Hematopoietic multipotent progenitor cell treated with erythropoietin and hydrocortisone succinate and interleukin-3 and kit ligand, for 4 days (in vitro differentiated cells): ENCODE data around the gene SFSWAP.
"Not testable (repeated sequence)": the region's sequence is repeated elsewhere in the genome, so short reads cannot be mapped to it uniquely, and the experiment has no call there.

Experiments
- DNase-seq: peaks from one replicate; pipeline ENCODE4 v3.0.0-alpha.2; 2015

SFSWAP gene

DNA sequence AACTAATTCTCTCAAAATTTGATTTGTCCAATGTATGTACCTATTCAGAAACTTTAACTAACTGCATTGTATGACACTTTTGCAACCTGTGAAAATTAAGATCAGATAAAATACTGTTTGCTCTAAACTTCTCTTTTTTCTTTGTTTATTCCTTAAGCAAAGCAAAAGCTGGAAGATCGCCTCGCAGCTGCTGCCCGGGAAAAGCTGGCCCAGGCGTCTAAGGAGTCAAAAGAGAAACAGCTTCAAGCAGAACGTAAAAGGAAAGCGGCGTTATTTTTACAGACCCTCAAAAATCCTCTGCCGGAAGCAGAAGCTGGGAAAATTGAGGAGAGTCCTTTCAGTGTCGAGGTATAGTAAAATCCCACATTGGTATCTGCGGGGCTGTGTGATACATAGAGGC lies 55.1 kb downstream of the SFSWAP start:
- no peak for DNase-seq

DNA sequence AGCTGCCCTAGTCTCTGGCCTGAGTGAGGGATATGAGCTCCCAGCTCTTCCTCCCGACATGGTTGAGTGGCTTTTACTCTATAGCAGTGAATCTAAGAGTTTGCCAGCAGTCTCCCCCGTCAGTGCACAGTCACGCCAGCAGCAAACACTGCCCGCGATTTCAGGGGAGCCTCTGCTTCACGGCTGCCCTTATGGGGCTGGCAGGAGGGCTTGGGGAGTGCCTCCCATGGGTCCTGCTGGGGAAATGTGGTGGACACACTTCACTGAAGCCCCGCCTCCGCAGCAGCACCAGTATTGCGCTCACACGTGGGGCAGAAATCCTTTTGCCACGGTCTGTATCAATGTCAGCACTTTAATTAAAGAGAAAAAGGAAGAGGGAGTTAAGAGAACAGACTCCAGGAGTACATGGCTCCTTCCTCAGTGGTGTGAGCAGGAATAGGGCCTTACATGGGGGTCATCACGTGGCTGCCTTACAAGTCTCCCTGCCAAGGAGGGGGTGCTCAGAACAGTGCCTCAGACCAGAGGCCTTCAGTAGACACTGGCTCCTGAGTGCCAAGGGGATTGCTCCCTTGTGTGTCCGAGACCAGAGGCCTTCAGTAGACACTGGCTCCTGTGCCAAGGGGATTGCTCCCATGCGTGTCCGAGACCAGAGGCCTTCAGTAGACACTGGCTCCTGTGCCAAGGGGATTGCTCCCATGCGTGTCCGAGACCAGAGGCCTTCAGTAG lies 55.7 kb downstream of the SFSWAP start:
- DNase-seq: no peak

DNA sequence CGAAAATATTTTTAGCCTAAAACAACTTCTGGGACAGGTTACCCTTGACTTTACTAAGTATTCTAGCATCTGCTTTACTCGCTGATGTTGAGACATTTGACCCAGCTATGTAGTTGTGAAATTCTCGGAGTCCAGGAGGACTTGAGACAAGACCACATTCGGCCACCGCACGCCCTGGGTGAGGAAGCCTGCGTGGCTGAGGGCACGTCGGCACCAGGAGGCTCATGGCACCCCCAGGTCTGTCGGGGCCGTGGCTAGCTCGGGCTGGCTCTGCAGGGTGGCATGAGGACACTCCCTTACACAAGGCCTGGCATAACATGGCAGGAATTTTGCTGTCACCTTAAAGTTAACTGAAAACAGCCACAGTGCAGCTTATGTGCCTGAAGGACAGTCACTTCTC lies 59.2 kb downstream of the SFSWAP start:
- no peak for DNase-seq

DNA sequence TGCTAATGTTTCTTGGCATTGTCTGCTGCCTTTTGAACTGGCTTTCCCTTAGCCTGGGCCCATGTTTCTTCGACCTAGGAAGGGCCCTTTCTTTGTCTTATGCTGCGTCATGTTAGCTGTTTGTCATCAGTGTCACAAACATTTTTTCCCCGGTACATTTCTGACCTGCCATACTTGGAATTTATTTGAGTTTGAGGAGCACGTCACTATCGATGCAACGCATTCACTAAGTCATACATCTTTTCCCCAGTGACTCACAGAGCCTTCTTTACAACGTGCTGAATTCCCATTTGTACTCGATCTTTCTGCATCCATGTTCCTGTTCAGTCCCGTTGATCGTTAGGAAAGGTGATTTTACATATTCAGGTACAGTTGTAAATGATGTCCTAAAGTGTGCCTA lies 61.1 kb downstream of the SFSWAP start:
- no peak for DNase-seq

DNA sequence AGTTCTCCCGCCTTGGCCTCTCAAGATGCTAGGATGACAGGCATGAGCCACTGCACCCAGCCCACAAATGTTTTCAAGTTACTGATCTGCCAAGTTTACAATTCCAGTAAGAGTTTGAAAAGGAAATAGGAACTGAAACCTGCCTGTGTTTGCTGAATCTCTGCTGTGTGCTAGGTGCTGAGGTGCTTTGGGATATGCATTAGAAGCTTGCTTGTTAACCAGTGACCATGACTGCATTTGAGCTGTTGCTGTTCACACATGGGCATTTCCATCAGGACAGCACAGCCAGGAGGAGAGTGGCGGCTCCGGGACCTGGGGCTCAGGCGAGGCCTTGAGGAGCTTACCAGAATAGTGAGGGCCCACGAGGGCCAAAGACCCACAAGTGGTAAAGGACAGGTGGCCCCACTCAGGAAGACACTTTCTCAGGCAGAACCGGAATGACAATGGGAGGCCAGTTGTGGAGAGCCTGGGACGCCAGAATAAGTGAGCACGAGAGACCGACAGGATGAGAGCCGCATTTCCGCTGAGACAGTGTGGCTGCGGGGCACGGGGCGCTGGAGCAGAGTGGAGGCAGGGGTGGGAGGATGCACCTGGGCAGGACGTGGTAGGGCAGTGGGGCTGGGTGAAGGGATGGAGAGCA lies 62.8 kb downstream of the SFSWAP start:
- DNase-seq: no peak

DNA sequence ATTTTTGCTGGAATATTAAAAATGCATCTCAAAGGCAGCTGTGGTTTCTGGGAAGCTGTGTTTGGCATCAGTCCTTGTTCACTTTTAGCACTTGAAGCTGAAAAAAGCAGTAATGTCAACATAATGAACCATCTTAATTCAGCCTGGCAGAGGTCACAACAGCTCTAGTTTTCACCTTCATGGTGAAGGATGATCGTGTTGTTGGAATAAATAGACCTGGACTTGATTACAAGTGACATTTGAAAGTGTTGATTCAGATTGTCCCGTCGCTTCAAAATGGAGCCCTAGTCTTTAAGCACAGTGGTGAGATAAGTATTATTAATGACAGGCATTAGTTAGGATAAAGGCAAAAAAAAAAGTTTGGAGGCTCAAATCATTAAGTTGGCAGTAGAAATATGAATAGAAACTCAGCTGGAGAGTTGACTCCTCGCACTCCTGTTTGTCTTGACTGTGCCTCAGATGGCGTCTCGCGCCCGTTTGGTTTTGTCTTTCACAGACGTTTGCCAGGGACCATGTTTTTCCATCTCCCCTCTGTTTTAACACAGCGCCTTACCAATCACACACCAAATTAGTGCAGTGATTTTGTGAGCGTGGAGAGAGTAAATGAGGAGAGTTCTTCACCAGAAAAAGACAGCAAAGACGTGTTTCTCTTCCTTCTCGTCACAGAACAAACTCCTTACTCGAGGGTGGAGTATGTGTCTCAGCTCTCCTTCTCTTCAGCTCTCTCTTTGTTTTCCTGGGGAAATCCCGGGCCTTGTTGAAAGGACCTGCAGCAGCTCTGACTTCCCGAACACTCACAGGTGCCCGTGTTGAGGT lies 63.9 kb downstream of the SFSWAP start:
- DNase-seq: no peak

DNA sequence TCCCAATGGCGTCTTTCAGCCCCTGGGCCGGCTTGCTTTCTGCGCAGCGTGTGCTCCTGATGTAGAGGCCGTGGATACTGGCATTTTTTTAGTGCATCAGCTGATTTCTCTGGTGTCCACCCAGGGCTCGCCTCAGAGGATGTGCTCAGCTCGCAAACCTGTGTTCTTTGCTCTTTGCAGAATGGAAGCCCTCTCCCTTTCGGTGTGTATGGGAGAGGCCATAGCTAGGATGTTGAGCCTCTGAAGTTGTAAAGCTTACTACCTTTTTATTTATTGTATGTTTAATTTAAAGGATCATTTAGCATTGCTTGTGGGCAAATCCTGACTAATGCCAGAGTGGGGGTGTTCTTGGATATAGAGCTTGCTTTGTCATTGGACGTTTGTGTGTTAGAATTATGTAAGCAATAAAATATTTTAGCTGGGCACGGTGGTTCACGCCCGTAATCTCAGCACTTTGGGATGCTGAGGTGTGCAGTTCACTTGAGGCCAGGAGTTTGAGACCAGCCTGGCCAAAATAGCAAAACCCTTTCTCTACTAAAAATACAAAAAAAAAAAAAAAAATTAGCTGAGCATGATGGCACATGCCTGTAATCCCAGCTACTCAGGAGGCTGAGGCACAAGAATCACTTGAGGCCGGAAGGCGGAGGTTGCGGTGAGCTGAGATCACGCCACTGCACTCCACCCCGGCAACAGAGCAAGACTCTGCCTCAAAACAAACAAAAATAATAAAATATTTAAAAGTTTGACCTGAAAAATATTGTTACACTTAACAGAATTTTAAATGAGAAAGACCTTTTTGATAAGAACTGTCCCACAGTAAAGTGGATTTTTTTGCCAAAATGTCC lies 64.7 kb downstream of the SFSWAP start:
- DNase-seq: no peak

DNA sequence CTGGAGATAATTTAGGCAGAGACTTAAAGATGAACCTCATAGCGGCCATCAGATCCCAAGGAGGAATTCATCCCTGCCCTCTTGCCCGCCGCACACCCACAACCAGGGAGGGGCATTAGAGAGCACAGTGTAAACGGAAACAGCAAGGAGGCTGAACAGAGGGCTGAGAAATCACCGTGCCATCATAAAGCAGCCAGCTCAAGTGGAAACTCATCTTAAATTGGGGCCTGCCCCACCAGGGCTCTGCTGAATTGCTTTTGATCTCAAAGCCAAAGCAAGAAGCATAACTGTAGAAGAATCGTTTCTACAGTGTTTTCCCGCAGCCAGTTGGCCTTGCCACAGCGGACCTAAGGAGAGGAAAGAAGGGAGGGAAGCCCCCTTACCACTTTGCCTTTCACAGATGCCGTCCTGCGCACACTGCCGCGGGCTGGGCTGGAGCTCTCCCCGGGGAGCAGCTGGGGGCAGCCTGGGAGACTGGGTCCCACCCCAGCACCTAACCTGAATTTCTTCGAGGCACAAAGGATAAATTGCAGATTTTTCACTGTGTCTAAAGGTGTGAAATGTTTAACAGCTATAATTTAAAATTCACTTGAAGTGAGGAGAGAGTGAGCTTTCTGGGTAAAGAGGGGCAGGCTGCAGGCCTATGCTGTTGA lies 65.5 kb downstream of the SFSWAP start:
- no peak for DNase-seq

DNA sequence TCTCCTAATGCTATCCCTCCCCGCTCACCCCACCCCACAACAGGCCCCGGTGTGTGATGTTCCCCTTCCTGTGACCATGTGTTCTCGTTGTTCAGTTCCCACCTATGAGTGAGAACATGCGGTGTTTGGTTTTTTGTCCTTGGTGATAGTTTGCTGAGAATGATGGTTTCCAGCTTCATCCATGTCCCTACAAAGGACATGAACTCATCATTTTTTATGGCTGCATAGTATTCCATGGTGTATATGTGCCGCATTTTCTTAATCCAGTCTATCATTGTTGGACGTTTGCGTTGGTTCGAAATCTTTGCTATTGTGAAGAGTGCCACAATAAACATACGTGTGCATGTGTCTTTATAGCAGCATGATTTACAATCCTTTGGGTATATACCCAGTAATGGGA lies 66.4 kb downstream of the SFSWAP start:
- DNase-seq: not testable (repeated sequence)

DNA sequence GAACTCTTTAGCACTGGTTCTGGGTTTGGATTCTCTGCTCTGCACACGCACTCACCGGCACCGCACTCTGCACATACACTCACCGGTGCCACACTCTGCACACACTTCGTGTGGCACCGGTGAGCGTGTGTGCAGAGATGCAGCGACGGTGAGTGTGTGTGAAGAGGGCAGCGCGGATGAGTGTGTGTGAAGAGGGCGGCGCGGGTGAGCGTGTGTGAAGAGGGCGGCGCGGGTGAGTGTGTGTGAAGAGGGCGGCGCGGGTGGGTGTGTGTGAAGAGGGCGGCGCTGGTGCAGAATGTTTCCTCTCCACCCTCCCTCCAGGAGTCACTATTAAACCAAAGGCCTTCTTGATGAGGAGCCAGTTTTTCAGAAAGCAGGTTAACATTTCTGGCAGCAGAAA lies 68.1 kb downstream of the SFSWAP start:
- DNase-seq: no peak

DNA sequence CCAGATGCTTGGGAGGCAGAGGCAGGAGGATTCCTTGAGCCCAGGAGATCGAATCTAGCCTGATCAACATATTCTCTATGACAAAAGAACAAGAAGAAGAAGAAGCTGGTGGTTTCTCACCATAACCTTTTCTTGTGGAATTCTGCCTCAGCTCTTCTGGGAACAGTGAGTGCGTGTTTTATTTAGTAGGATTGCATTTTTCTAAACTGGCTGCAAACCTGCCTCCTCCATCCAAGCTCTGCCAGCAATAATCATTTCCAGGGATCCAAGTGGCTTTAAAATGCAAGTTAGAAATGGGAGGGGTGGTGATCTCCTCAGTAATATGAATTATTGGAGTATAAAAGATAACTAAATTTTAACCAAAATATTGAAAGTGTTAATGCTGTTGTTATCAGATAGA lies 71.2 kb downstream of the SFSWAP start:
- DNase-seq: no peak

DNA sequence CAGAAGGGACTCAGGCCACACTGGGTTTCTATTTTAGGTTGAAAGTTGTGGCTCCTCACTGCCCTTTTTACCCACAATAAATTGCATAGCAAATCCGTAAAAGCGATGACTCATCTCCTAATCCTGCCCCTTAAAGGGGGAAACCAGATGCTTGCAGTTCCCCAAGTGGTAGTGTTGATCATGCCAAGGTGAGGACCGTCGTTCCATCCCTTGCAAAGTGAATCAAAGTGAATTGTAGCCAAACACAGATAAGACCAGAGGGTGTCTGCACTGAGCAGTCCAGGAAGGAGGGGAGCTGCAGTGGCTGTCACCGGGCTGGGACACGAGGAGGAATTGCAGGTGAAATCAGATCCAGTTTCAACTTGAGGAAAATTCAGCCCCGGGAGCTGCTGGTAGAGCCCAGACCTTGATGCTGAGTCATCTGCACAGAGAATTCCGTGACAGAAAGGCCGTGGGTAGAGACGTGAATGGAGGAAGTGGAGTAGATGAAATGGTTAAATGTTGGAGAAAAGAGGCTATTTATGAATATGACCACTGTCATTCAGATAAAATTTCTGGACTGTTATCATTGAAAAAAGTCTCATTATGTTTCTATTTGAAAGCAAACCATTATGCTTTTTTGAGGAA lies 73.1 kb downstream of the SFSWAP start:
- DNase-seq: peak; percentile 77

DNA sequence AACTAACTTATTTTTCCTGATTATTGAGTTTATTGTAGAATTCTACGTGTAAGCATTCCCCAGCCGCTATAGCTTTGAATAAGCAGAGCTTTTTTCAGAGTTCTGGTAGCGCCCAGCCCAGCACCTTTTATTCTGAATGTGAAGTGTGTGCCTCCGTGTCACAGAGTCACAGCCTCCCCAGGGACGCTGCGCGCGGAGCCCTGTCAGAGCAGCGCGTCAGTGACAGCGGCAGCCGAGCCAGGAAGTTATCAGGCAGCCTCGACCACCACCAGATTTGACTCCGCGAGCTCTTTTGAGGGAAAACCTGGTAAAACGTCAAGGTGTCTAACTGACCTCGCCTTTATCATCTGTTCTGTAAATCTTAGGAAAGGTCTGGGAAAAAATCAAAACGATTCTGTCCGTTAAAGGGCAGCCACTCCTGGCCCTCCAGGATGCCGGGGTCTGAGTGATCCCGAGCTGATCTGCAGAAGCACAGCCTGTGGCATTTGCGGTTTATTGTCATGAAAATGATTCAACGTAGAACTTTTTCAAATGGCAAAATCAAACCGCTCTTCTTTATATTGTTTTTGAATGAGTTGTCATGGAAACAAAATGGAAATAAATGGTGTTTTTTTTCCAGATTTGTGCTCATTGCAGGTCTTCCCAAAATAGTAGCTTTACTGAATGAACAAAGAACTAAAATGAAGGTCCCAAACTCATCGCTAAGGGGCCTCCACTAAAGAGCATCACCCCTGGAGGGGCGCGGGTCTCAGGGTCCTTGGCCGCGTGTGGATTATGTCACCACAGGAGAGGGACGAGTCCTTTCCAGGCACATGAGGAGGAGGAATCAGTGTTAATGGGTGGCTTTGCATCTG lies 74.2 kb downstream of the SFSWAP start:
- DNase-seq: no peak

DNA sequence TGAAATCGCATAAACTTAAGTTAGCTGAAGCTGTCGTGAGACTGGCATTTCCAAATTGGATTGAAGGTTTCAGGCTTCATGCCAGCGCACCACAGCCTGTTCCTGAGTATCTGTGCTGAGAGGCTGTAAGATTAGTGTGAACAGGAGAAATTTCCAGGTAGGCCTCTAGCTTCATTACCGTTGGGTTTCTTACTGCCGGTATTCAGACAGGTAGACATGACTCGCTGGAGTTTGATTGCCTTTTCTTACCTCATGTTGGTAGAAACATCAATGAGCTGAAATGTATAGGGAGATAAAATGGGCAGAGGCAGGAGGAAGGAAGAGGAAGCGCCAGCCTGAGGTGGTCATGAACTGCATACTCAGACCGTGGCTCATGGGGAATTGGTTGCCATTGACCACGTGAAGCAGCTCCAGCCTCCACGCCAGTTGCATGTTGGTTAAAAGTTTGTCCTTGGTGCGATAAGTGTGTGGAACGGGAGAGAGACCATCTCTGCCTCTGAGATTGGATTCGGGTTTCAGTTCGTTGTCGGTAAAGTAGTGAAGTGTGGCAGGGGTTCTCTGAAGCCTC lies 75.0 kb downstream of the SFSWAP start:
- DNase-seq: no peak

DNA sequence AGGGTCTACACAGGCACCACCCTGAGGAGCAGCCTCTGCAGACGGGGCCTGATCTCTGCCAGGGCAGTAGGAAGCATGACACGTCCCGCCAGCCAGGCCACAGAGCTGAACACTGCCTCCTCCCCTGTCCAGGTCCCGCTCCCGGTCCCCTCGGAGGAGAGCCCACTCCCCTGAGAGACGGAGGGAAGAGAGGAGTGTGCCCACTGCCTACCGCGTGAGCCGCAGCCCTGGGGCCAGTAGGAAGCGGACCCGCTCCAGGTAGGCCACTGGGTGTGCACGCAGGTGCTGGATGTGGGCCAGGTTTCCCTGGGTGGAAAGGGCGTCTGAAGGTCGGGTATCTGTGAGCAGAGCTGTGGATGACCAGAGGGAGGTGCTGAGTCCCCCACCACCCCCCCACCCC lies 75.4 kb downstream of the SFSWAP start:
- no peak for DNase-seq

DNA sequence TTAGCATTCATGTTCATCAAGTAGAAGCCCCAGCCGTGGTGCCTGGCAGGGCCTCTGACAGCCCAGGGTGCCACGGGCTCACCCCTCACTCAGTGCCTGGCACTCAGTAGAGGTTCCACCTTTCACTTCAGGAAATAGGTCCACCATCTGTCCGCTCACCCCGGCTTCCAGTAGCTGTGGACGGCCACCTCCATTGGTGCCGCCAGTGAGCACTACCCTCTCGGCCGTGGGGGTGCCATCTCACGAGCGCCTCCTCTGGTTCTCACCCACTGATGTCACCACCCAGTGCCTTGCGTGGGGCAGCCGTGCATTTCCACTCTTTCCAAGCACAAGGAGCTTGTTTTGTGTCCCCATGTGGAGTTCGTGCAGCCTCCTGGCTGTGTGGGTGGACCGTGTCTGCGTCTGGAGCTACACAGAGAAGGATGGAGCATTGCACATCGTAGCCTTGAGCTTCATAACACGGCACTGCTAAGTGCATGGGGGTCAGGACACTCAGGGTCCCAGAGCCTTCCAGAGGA lies 76.3 kb downstream of the SFSWAP start:
- no peak for DNase-seq

DNA sequence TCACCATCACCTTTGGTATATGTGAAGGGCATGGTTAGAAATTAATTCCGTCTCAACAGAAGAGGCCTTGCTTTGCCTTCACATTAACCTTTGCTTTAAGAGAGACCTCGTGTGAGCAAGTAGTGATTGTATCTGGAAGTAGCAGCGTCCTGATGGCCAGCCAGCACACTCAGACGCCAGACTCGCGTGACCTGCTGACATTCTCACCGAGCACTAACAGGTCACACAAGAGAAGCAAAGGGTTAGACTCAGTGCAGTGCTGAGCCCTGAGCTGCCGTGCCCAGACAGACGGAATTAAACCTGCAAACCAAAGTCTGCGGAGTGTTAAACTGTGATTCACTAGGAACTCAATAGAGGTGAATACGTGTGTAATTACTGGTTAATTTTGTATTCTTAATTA lies 77.2 kb downstream of the SFSWAP start:
- DNase-seq: no peak

DNA sequence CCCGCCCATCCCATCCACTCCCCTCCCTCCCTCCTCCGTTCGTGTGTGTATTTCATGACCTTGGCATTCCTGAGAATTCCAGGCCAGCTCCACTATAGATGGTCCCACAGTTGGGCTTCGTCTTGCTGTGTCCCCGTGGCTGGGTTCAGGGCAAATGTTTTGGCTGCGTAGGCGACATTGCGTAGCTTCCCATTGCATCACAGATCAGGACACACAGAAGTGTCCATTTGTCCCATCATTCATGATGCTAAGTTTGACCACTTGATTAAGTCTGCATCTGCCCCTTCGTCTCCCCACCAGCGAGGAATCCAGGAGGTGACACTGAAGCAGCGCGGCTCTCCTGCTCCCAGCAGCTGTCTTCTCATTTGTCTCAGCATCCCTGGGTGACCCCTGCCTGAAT lies 78.7 kb downstream of the SFSWAP start:
- DNase-seq: no peak

DNA sequence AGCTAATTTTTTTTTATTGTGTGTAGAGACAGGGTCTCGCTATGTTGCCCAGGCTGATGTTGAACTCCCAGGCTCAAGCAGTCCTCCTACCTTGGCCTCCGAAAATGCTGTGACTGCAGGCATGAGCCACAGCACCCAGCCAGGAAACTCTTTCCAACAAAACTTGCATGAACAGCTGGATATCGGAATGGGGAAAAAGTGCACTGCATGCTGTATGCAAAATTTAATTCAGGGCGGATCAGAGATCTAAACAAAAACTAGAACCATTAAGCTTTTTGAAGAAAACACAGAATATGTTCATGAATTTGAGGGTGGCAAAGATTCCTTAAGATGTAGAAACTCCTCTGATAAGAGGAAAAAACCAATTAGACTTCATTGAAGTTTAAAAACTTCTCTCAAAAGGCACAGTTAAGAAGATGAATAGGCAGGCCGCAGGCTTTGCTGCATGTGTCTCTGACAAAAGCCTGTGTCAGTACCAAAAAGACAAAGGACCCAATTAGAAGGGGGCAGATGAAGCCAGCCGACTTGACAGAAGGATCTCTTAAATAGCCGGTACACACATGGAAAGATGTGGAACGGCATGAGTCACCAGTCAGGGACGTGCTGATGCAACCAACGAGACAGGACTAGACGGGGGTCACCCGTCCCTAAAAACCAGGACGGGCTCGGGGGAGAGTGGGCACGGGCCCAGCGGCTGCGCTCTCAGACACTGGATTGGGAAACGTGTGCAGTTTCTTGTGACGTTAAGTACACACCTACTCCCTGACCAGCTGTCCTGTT lies 82.5 kb downstream of the SFSWAP start:
- no peak for DNase-seq

DNA sequence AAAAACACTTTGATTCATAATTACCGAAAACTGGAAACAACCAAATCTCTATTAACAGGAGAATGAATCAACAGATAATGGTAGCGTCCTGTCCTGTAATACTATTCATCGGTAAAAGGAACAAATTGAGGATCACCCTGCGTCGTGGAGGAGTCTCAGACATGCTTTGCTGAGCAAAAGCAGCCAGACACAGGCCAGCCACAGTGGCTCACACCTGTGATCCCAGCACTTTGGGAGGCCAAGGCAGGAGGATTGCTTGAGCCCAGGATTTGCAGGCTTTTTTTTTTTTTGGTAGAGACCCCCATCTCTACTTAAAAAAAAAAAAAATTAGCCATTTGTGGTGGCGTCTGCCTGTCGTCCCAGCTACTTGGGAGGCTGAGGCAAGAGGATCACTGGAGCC lies 83.2 kb downstream of the SFSWAP start:
- no peak for DNase-seq
